Stimulated activated CD8-positive, alpha-beta memory T cell treated with anti-CD3 and anti-CD28 coated beads, Interleukin-15, amount 100 ng/mL, for 24 hours (primary cell): ENCODE data around the gene ZNF32.
A peak's percentile ranks its signal among the peaks of the same experiment; 100 is the strongest.
"Not testable (repeated sequence)": the region's sequence is repeated elsewhere in the genome, so short reads cannot be mapped to it uniquely, and the experiment has no call there.

Experiments used
- DNase-seq: peaks from one replicate; pipeline ENCODE4 v3.0.0-alpha.2; 2020; ENCODE audit warnings: low read depth

ZNF32 gene

GRCh38 chr10:43628956-43629355, 19.7 kb downstream of the ZNF32 start:
- DNase-seq = no peak

GRCh38 chr10:43627942-43628341, 20.7 kb downstream of the ZNF32 start:
- DNase-seq = no peak

GRCh38 chr10:43623351-43623750, 25.3 kb downstream of the ZNF32 start:
- DNase-seq = no peak

- no peak for DNase-seq
These were observed 26.6 kb downstream of the ZNF32 start for GRCh38 chr10:43622038-43622437.

- DNase-seq = no peak
These were observed 29.3 kb downstream of the ZNF32 start for GRCh38 chr10:43619368-43619767.

GRCh38 chr10:43616697-43617370, 31.8 kb downstream of the ZNF32 start:
- no peak for DNase-seq

- no peak for DNase-seq
These were observed 38.0 kb downstream of the ZNF32 start for GRCh38 chr10:43610636-43611035.

- DNase-seq = no peak
These were observed 41.5 kb downstream of the ZNF32 start for GRCh38 chr10:43607199-43607573.

- DNase-seq = peak; percentile 44
These were observed 42.1 kb downstream of the ZNF32 start, which contains the start of gene ZNF485 for GRCh38 chr10:43606323-43607198. Gene ZNF485 (plus strand): TSS chr10:43606438. CDS start chr10:43607051, 613 bp downstream.

GRCh38 chr10:43605850-43606322, 42.8 kb downstream of the ZNF32 start:
- DNase-seq = no peak

GRCh38 chr10:43601576-43601975, 47.1 kb downstream of the ZNF32 start:
- not testable (repeated sequence) for DNase-seq

GRCh38 chr10:43599333-43599732, 49.3 kb downstream of the ZNF32 start:
- DNase-seq = no peak

- no peak for DNase-seq
These were observed 50.2 kb downstream of the ZNF32 start for GRCh38 chr10:43598446-43598845.

- DNase-seq = no peak
These were observed 52.1 kb downstream of the ZNF32 start for GRCh38 chr10:43596546-43596945.

GRCh38 chr10:43595739-43596298, 52.9 kb downstream of the ZNF32 start:
- DNase-seq = no peak

- DNase-seq = no peak
These were observed 53.6 kb downstream of the ZNF32 start for GRCh38 chr10:43594944-43595589.
